Uterus (tissue), 2 donors: ENCODE measurements around the gene ATP5ME.

Source experiments
- CTCF ChIP-seq, 4 experiments: fragments of 200-600 bp in 2 of 4; fragments of 450-650 bp in 2 of 4; sonication (generic) in 2 of 4; IDR thresholded peaks; one replicate each; pipeline ENCODE4 v1.5.1; 2016 to 2019; ENCODE audit warnings: antibody characterized with exemption in 4 of 4, mild to moderate bottlenecking in 2 of 4, moderate library complexity in 1 of 4
- POLR2A ChIP-seq, 2 donors: fragments of 450-650 bp; IDR thresholded peaks; one replicate each; pipeline ENCODE4 v1.6.1; 2016; ENCODE audit warnings: antibody characterized with exemption in 2 of 2, mild to moderate bottlenecking in 1 of 2, moderate library complexity in 1 of 2

GRCh38 chr4:659851-660250 lies 14.2 kb downstream of the ATP5ME start:
- TF ChIP-seq CTCF (IDR thresholded peaks at IDR 0.05): no peak
- no peak for TF ChIP-seq POLR2A (IDR thresholded peaks at IDR 0.05)
